HEK293 (cell line): ENCODE data around the gene CPLX1.

Experiments used
- CTCF ChIA-PET: fragments of 350-600 bp; formaldehyde crosslinking; extraction: SDS; loops from one replicate; lab custom pipeline; 2021; ENCODE audit warnings: antibody characterized with exemption; lab: Yijun Ruan, JAX
- POLR2A ChIA-PET: fragments of 300-600 bp; formaldehyde crosslinking; extraction: SDS; loops from one replicate; lab custom pipeline; 2020; ENCODE audit warnings: antibody characterized with exemption, inconsistent platforms; lab: Yijun Ruan, JAX
- H3K27ac ChIP-seq: fragments of 200-500 bp; sonication (Bioruptor generic); 2 replicates; pipeline ENCODE4 v1.5.1; 2014; ENCODE audit warnings: low read depth, low read length, control low read depth, inconsistent platforms; ENCODE audit errors: extremely low read depth
- H3K36me3 ChIP-seq, 2 experiments: fragments of 200-500 bp in 1 of 2; sonication (Bioruptor generic) in 1 of 2; 1 replicate in 1 of 2; 2 replicates in 1 of 2; pipeline ENCODE4 v1.5.1; 2014 to 2017; ENCODE audit warnings: inconsistent platforms in 2 of 2, low read length in 2 of 2; ENCODE audit not compliant: control insufficient read depth in 2 of 2, insufficient read depth in 1 of 2
- H3K4me1 ChIP-seq: fragments of 200-500 bp; sonication (Bioruptor generic); 2 replicates; pipeline ENCODE4 v1.5.1; 2014; ENCODE audit warnings: mild to moderate bottlenecking, low read length, inconsistent platforms; ENCODE audit not compliant: control insufficient read depth, insufficient read depth
- H3K4me3 ChIP-seq: 2 replicates; pipeline ENCODE4 v1.5.1; 2011; ENCODE audit warnings: low read depth, mild to moderate bottlenecking, control low read depth, low read length, moderate library complexity
- H3K9me3 ChIP-seq: fragments of 200-500 bp; sonication (Bioruptor generic); 2 replicates; pipeline ENCODE4 v1.5.1; 2014; ENCODE audit warnings: low read depth, low read length, inconsistent platforms; ENCODE audit not compliant: control insufficient read depth, insufficient read depth
- FEZF1 ChIP-seq: fragments of 450-650 bp; formaldehyde crosslinking; IDR thresholded peaks from 2 replicates; pipeline ENCODE4 v1.5.1; 2016; ENCODE audit warnings: missing biosample characterization, missing genetic modification characterization
- GLIS2 ChIP-seq: fragments of 450-650 bp; formaldehyde crosslinking; IDR thresholded peaks from 2 replicates; pipeline ENCODE4 v1.5.1; 2016; ENCODE audit warnings: missing biosample characterization, missing genetic modification characterization
- KLF10 ChIP-seq: fragments of 450-650 bp; IDR thresholded peaks from 2 replicates; pipeline ENCODE4 v1.5.1; 2018; ENCODE audit warnings: missing biosample characterization, mild to moderate bottlenecking, missing genetic modification characterization
- KLF16 ChIP-seq: fragments of 450-650 bp; formaldehyde crosslinking; IDR thresholded peaks from 2 replicates; pipeline ENCODE4 v1.5.1; 2017; ENCODE audit warnings: missing biosample characterization, missing genetic modification characterization
- MZF1 ChIP-seq: fragments of 450-650 bp; formaldehyde crosslinking; IDR thresholded peaks from 2 replicates; pipeline ENCODE4 v1.5.1; 2017; ENCODE audit warnings: missing biosample characterization, missing genetic modification characterization, borderline replicate concordance
- ZFP41 ChIP-seq: fragments of 450-650 bp; formaldehyde crosslinking; IDR thresholded peaks from 2 replicates; pipeline ENCODE4 v1.5.1; 2016; ENCODE audit warnings: missing biosample characterization, missing genetic modification characterization, borderline replicate concordance
- ZFP69B ChIP-seq: fragments of 450-650 bp; formaldehyde crosslinking; IDR thresholded peaks from 2 replicates; pipeline ENCODE4 v1.5.1; 2016; ENCODE audit warnings: missing biosample characterization, missing genetic modification characterization
- ZNF132 ChIP-seq: fragments of 450-650 bp; formaldehyde crosslinking; IDR thresholded peaks from 2 replicates; pipeline ENCODE4 v1.5.1; 2017; ENCODE audit warnings: missing biosample characterization, missing genetic modification characterization, borderline replicate concordance
- ZNF133 ChIP-seq: fragments of 450-650 bp; formaldehyde crosslinking; IDR thresholded peaks from 2 replicates; pipeline ENCODE4 v1.5.1; 2016; ENCODE audit warnings: missing biosample characterization, missing genetic modification characterization
- ZNF211 ChIP-seq: fragments of 450-650 bp; formaldehyde crosslinking; IDR thresholded peaks from 2 replicates; pipeline ENCODE4 v1.5.1; 2016; ENCODE audit warnings: low read depth, missing biosample characterization, missing genetic modification characterization
- ZNF292 ChIP-seq: fragments of 450-650 bp; formaldehyde crosslinking; IDR thresholded peaks from 2 replicates; pipeline ENCODE4 v1.5.1; 2016; ENCODE audit warnings: low read depth, missing biosample characterization, missing genetic modification characterization, borderline replicate concordance
- ZNF544 ChIP-seq: fragments of 450-650 bp; formaldehyde crosslinking; IDR thresholded peaks from 2 replicates; pipeline ENCODE4 v1.5.0; 2017; ENCODE audit warnings: missing biosample characterization, missing genetic modification characterization
- ZNF555 ChIP-seq: fragments of 450-650 bp; formaldehyde crosslinking; conservative IDR thresholded peaks from 2 replicates; pipeline ENCODE4 v1.5.1; 2017; ENCODE audit warnings: missing biosample characterization, mild to moderate bottlenecking, missing genetic modification characterization, inconsistent platforms
- TF ChIP-seq, protein P1 (sequence below): fragments of 450-650 bp; formaldehyde crosslinking; IDR thresholded peaks from 2 replicates; pipeline ENCODE4 v1.5.1; 2016; ENCODE audit warnings: missing biosample characterization, missing genetic modification characterization
- TF ChIP-seq, protein P2 (sequence below): fragments of 450-650 bp; formaldehyde crosslinking; IDR thresholded peaks from 2 replicates; pipeline ENCODE4 v1.5.1; 2016; ENCODE audit warnings: missing biosample characterization, missing genetic modification characterization
- TF ChIP-seq, protein P3 (sequence below): fragments of 450-650 bp; formaldehyde crosslinking; IDR thresholded peaks from 2 replicates; pipeline ENCODE4 v1.5.1; 2016; ENCODE audit warnings: missing biosample characterization, missing genetic modification characterization
- TF ChIP-seq, protein P4 (sequence below): fragments of 450-650 bp; formaldehyde crosslinking; IDR thresholded peaks from 2 replicates; pipeline ENCODE4 v1.5.1; 2017; ENCODE audit warnings: missing biosample characterization, missing genetic modification characterization
- TF ChIP-seq, protein P5 (sequence below): fragments of 450-650 bp; formaldehyde crosslinking; IDR thresholded peaks from 2 replicates; pipeline ENCODE4 v1.5.1; 2016; ENCODE audit warnings: missing biosample characterization, missing genetic modification characterization
- TF ChIP-seq, protein P6 (sequence below): fragments of 450-650 bp; formaldehyde crosslinking; IDR thresholded peaks from 2 replicates; pipeline ENCODE4 v1.5.1; 2017; ENCODE audit warnings: missing biosample characterization, missing genetic modification characterization
- TF ChIP-seq, protein P7 (sequence below): fragments of 450-650 bp; formaldehyde crosslinking; IDR thresholded peaks from 2 replicates; pipeline ENCODE4 v1.5.1; 2016; ENCODE audit warnings: missing biosample characterization, missing genetic modification characterization

The CPLX1 gene

DNA sequence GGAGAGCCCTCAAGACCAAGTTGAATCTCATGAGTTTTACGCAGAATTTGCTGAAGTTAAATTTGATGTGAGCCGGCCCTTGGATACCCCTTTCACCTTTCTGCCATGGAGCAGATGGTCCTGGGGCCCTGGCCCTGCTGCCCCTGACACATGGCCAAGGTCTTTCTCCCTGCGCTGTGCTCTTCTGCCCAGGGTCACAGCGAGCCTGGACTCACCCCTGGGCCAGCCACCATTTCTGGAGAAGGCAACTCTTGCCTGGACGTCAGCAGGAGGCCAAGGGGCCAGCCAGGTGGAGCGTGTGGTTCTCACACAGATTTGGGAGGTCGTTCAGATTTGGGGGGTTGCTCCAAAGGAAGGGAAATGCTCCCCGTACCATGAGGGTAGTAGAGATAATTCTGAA is 90.3 kb downstream of the CPLX1 start:
- H3K9me3 ChIP-seq: no peaks in the 10 kb centered on the region
- CTCF ChIA-PET: no interaction called here
- no peak overlapping the region for H3K4me3 ChIP-seq
- H3K4me1 ChIP-seq: no peaks in the 10 kb centered on the region
- no peak for TF ChIP-seq ZFP69B (tag by site-specific recombination)
- no peak for TF ChIP-seq ZNF211 (tag by site-specific recombination)
- no peak for TF ChIP-seq FEZF1 (tag by site-specific recombination)
- no peak for TF ChIP-seq KLF10 (tag by site-specific recombination)
- no peak for TF ChIP-seq KLF16
- no peak for TF ChIP-seq ZNF544 (tag by site-specific recombination)
- TF ChIP-seq MZF1 (tag by site-specific recombination): no peak
- TF ChIP-seq, protein P1, sequence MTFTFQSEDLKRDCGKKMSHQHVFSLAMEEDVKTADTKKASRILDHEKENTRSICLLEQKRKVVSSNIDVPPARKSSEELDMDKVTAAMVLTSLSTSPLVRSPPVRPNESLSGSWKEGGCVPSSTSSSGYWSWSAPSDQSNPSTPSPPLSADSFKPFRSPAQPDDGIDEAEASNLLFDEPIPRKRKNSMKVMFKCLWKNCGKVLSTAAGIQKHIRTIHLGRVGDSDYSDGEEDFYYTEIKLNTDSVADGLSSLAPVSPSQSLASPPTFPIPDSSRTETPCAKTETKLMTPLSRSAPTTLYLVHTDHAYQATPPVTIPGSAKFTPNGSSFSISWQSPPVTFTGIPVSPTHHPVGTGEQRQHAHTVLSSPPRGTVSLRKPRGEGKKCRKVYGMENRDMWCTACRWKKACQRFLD (tag by site-specific recombination): no peak
- TF ChIP-seq GLIS2 (tag by site-specific recombination): no peak
- no peak for TF ChIP-seq ZNF292 (tag by site-specific recombination)
- no peak for TF ChIP-seq ZNF133 (tag by site-specific recombination)
- TF ChIP-seq ZNF555 (tag by site-specific recombination): no peak
- TF ChIP-seq, protein P2, sequence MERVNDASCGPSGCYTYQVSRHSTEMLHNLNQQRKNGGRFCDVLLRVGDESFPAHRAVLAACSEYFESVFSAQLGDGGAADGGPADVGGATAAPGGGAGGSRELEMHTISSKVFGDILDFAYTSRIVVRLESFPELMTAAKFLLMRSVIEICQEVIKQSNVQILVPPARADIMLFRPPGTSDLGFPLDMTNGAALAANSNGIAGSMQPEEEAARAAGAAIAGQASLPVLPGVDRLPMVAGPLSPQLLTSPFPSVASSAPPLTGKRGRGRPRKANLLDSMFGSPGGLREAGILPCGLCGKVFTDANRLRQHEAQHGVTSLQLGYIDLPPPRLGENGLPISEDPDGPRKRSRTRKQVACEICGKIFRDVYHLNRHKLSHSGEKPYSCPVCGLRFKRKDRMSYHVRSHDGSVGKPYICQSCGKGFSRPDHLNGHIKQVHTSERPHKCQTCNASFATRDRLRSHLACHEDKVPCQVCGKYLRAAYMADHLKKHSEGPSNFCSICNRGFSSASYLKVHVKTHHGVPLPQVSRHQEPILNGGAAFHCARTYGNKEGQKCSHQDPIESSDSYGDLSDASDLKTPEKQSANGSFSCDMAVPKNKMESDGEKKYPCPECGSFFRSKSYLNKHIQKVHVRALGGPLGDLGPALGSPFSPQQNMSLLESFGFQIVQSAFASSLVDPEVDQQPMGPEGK (tag by site-specific recombination): no peak
- TF ChIP-seq, protein P3, sequence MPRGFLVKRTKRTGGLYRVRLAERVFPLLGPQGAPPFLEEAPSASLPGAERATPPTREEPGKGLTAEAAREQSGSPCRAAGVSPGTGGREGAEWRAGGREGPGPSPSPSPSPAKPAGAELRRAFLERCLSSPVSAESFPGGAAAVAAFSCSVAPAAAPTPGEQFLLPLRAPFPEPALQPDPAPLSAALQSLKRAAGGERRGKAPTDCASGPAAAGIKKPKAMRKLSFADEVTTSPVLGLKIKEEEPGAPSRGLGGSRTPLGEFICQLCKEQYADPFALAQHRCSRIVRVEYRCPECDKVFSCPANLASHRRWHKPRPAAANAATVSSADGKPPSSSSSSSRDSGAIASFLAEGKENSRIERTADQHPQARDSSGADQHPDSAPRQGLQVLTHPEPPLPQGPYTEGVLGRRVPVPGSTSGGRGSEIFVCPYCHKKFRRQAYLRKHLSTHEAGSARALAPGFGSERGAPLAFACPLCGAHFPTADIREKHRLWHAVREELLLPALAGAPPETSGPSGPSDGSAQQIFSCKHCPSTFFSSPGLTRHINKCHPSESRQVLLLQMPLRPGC (tag by site-specific recombination): no peak
- TF ChIP-seq, protein P4, sequence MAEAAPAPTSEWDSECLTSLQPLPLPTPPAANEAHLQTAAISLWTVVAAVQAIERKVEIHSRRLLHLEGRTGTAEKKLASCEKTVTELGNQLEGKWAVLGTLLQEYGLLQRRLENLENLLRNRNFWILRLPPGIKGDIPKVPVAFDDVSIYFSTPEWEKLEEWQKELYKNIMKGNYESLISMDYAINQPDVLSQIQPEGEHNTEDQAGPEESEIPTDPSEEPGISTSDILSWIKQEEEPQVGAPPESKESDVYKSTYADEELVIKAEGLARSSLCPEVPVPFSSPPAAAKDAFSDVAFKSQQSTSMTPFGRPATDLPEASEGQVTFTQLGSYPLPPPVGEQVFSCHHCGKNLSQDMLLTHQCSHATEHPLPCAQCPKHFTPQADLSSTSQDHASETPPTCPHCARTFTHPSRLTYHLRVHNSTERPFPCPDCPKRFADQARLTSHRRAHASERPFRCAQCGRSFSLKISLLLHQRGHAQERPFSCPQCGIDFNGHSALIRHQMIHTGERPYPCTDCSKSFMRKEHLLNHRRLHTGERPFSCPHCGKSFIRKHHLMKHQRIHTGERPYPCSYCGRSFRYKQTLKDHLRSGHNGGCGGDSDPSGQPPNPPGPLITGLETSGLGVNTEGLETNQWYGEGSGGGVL (tag by site-specific recombination): no peak
- TF ChIP-seq, protein P5, sequence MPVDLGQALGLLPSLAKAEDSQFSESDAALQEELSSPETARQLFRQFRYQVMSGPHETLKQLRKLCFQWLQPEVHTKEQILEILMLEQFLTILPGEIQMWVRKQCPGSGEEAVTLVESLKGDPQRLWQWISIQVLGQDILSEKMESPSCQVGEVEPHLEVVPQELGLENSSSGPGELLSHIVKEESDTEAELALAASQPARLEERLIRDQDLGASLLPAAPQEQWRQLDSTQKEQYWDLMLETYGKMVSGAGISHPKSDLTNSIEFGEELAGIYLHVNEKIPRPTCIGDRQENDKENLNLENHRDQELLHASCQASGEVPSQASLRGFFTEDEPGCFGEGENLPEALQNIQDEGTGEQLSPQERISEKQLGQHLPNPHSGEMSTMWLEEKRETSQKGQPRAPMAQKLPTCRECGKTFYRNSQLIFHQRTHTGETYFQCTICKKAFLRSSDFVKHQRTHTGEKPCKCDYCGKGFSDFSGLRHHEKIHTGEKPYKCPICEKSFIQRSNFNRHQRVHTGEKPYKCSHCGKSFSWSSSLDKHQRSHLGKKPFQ: no peak
- TF ChIP-seq, protein P6, sequence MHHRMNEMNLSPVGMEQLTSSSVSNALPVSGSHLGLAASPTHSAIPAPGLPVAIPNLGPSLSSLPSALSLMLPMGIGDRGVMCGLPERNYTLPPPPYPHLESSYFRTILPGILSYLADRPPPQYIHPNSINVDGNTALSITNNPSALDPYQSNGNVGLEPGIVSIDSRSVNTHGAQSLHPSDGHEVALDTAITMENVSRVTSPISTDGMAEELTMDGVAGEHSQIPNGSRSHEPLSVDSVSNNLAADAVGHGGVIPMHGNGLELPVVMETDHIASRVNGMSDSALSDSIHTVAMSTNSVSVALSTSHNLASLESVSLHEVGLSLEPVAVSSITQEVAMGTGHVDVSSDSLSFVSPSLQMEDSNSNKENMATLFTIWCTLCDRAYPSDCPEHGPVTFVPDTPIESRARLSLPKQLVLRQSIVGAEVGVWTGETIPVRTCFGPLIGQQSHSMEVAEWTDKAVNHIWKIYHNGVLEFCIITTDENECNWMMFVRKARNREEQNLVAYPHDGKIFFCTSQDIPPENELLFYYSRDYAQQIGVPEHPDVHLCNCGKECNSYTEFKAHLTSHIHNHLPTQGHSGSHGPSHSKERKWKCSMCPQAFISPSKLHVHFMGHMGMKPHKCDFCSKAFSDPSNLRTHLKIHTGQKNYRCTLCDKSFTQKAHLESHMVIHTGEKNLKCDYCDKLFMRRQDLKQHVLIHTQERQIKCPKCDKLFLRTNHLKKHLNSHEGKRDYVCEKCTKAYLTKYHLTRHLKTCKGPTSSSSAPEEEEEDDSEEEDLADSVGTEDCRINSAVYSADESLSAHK (tag by site-specific recombination): no peak
- no peak for TF ChIP-seq ZFP41 (tag by site-specific recombination)
- no peak for TF ChIP-seq ZNF132 (tag by site-specific recombination)
- TF ChIP-seq, protein P7, sequence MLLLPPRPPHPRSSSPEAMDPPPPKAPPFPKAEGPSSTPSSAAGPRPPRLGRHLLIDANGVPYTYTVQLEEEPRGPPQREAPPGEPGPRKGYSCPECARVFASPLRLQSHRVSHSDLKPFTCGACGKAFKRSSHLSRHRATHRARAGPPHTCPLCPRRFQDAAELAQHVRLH (tag by site-specific recombination): no peak
- POLR2A ChIA-PET: no interaction called here
- no peak overlapping the region for H3K27ac ChIP-seq
- H3K36me3 ChIP-seq: peaks cover 0 to 83% of the 10 kb centered on the region in 2 experiments; a peak in 2 of 3 replicates
